Pancreas (tissue), 10 donors: ENCODE measurements around the gene SGO1. TPM values are rescaled to one million over a fixed set of nuclear protein-coding genes. Genes with fewer than 3 reads are reported as not detected.

Experiments
- ATAC-seq, 4 donors: fragments of 200-7000 bp; cut with Tn5 transposase; one replicate each; pipeline versions ENCODE4 v1.8.0 to v1.9.1; 2020; ENCODE audit warnings: mild to moderate bottlenecking in 4 of 4, moderate library complexity in 4 of 4
- DNase-seq, 6 donors: peaks; one replicate each; pipeline ENCODE4 v3.0.0-alpha.2; 2020
- FAIRE-seq: peaks from 2 replicates; lab custom pipeline; 2012; peaks lifted over from hg19 to GRCh38; lab: Jason Lieb, UNC
- H3K27ac ChIP-seq, 4 donors: fragments of 200-600 bp; sonication (generic); 1 replicate in 3 of 4; 2 replicates in 1 of 4; pipeline versions ENCODE4 v1.5.0 to v1.8.0; 2020
- H3K27me3 ChIP-seq, 4 donors: fragments of 200-600 bp; one replicate each; pipeline ENCODE4 v1.8.0; 2021
- H3K36me3 ChIP-seq, 3 donors: fragments of 200-600 bp; sonication (generic) in 1 of 3; one replicate each; pipeline versions ENCODE4 v1.5.0 to v1.8.0; 2020 to 2021
- H3K4me1 ChIP-seq, 3 donors: fragments of 200-600 bp; one replicate each; pipeline ENCODE4 v1.8.0; 2021
- H3K4me3 ChIP-seq, 4 donors: fragments of 200-600 bp; sonication (generic) in 2 of 4; one replicate each; pipeline versions ENCODE4 v1.5.0 to v1.8.0; 2020 to 2021
- H3K9me3 ChIP-seq, 4 donors: fragments of 200-600 bp; one replicate each; pipeline ENCODE4 v1.8.0; 2021
- WGBS, 2 donors: extraction: QIAGEN DNeasy Blood & Tissue Kit; methylation state at CpG; one replicate each; pipeline ENCODE4 v1.1.7; 2013; 5-methylcytosine and 5-hydroxymethylcytosine counted together
- intact Hi-C, 3 donors: fragments of 100-400 bp; cut with DNase I; formaldehyde crosslinking; loops; one replicate each; pipeline versions ENCODE4 v1.11.1 to v1.14.2; 2022
- polyA plus RNA-seq, 2 donors: library from polyadenylated mRNA; stranded (reverse); fragments of 200-250 nt; gene quantifications; one replicate each; pipeline ENCODE4 v1.2.3, GENCODE V29; 2013
- total RNA-seq, 6 donors: library from RNA; stranded (reverse); fragmentation: NEBNext Ultra II Directional in 4 of 6; extraction: Animal tissue kit (Norgen Biotek cat#: 25700) in 4 of 6; gene quantifications; one replicate each; pipeline versions ENCODE4 v1.2.1 to v1.2.4, GENCODE V29; 2021 to 2023
- TF ChIP-seq, protein P1 (sequence below), 4 donors: fragments of 200-600 bp; sonication (generic) in 3 of 4; IDR thresholded peaks; one replicate each; pipeline versions ENCODE4 v1.5.0 to v1.8.0; 2021; ENCODE audit warnings: antibody characterized with exemption in 4 of 4
- donor health status: healthy with polysubstance abuse.
- donor health status: DM: no; HTN: no; CAD: no; lungs with moderate emphysema.
- donor health status: DM: no; HTN: no; CAD: no.
- donor health status: control.
- donor health status: control.
- donor health status: Bipolar disorder and iron deficiency.
- donor health status: DM: yes; HTN: yes; CAD: no.
- donor health status: DM: no; HTN: no; CAD: no.
- donor health status: DM: no; HTN: no; CAD: no.
- donor health status: DM: yes; HTN: yes; CAD: no.

SGO1 gene
- total and polyA plus RNA-seq, 8 donors = 0.09 to 0.69 (median 0.17) TPM; not detected in 2

GRCh38 chr3:20185331-20185678, 701 bp downstream of the SGO1 start:
- intact Hi-C loops = loop anchor here in 1 of 3 donors (10.0 kb wide), 1 partner anchor 151 kb away; no protein-coding TSS in a partner anchor
- FAIRE-seq (no peak), DNase-seq (no peak)

GRCh38 chr3:20182206-20182605, 3.8 kb downstream of the SGO1 start:
- Histone ChIP-seq H3K27me3 (no peaks in the 10 kb centered on the region), H3K4me3 (no peak overlapping the region), H3K4me1 (peaks cover 0 to 12% (median 5%) of the 10 kb centered on the region in 3 donors), H3K27ac (peak overlapping the region in 2 of 4 donors; percentile 17 to 50), H3K9me3 (no peaks in the 10 kb centered on the region), H3K36me3 (no peaks in the 10 kb centered on the region)
- WGBS, 2 donors = 36 to 38% methylated on average over 4 of the region's 4 CpGs
- DNase-seq (peak in 4 of 6 donors; percentile 48 to 70 (median 54)), ATAC-seq (peak; percentile 34 to 71 (median 49)), FAIRE-seq (no peak)
- TF ChIP-seq, protein P1, sequence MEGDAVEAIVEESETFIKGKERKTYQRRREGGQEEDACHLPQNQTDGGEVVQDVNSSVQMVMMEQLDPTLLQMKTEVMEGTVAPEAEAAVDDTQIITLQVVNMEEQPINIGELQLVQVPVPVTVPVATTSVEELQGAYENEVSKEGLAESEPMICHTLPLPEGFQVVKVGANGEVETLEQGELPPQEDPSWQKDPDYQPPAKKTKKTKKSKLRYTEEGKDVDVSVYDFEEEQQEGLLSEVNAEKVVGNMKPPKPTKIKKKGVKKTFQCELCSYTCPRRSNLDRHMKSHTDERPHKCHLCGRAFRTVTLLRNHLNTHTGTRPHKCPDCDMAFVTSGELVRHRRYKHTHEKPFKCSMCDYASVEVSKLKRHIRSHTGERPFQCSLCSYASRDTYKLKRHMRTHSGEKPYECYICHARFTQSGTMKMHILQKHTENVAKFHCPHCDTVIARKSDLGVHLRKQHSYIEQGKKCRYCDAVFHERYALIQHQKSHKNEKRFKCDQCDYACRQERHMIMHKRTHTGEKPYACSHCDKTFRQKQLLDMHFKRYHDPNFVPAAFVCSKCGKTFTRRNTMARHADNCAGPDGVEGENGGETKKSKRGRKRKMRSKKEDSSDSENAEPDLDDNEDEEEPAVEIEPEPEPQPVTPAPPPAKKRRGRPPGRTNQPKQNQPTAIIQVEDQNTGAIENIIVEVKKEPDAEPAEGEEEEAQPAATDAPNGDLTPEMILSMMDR (IDR thresholded peaks at IDR 0.05) = no peak
- intact Hi-C loops = loop anchor here in 1 of 3 donors (10.0 kb wide), 1 partner anchor 147 kb away; no protein-coding TSS in a partner anchor

More at GRCh38 chr3:20185331-20185678, 701 bp downstream of the SGO1 start:
- Histone ChIP-seq H3K27ac (no peak overlapping the region), H3K4me3 (peak overlapping the region in 3 of 4 donors; percentile 39 to 78 (median 59)), H3K9me3 (no peaks in the 10 kb centered on the region), H3K36me3 (no peaks in the 10 kb centered on the region), H3K4me1 (peaks cover 5 to 17% (median 5%) of the 10 kb centered on the region in 3 donors), H3K27me3 (no peaks in the 10 kb centered on the region)
- TF ChIP-seq, protein P1 (IDR thresholded peaks at IDR 0.05) = no peak
- 12 to 14% methylated on average over 12 of the region's 12 CpGs for WGBS, 2 donors
- ATAC-seq = no peak

DNA sequence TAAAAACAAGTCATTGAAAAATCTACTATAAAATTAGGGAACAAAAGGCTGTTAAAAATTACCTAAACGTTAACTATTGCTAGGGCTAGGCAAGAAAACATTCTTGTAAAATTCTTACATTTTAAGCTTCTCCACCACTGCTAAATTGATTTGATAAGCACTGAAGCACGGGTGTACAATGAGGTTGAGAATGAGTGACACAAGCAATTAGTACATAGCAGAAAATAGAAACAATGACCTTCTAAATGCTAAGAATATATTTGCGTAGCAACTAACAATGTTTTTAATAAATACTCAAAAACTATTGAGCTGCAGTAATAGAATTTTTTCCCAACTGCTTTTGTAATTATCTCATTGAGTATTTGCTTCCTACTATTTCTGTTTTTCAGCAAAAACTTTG, 4.7 kb downstream of the SGO1 start:
- DNase-seq (no peak), ATAC-seq (no peak), FAIRE-seq (no peak)
- Histone ChIP-seq H3K9me3 (no peaks in the 10 kb centered on the region), H3K4me3 (no peak overlapping the region), H3K4me1 (peaks cover 0 to 9% (median 5%) of the 10 kb centered on the region in 3 donors), H3K27ac (no peak overlapping the region), H3K36me3 (no peaks in the 10 kb centered on the region), H3K27me3 (no peaks in the 10 kb centered on the region)
- intact Hi-C loops = loop anchor here in 1 of 3 donors (10.0 kb wide), 1 partner anchor 146 kb away; no protein-coding TSS in a partner anchor
- WGBS, 2 donors = 55 to 56% methylated on average over 3 of the region's 3 CpGs
- TF ChIP-seq, protein P1 (IDR thresholded peaks at IDR 0.05) = no peak

DNA sequence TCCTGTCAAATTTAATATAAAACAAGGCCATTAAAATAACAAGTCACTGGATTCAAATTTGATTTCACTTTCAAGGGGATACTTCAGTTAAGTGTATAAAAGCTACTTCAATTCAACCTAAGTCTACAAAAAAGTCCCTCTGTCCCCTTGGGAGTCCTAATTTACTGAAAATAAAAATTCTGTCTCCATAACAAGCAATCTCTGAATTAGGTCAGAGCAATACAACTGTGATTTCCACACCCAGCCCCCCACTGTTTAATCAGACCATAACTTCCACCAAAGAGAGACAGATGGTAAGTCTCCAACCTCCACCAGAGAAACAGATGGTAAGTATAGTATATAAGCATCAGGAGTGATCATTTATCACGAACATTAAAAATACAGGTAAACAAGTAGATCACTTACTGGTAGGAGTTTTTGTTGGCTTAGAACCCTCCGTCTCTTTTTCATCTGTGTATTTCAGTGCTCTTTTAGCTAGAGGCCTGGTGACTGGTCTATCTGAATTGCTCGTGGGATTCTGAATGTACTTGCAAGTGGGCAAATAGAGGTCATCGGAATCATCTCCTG, 12.1 kb downstream of the SGO1 start:
- H3K27me3 ChIP-seq = no peaks in the 10 kb centered on the region
- WGBS, 2 donors = 89 to 91% methylated on average over 4 of the region's 4 CpGs
- intact Hi-C loops = no loop called here
- H3K4me3 ChIP-seq = no peak overlapping the region
- ATAC-seq (peak in 2 of 4 donors; percentile 39 to 50), FAIRE-seq (no peak), DNase-seq (no peak)
- H3K9me3 ChIP-seq = no peaks in the 10 kb centered on the region
- TF ChIP-seq, protein P1 (IDR thresholded peaks at IDR 0.05) = no peak
- no peaks in the 10 kb centered on the region for H3K4me1 ChIP-seq
- H3K27ac ChIP-seq = no peak overlapping the region
- no peaks in the 10 kb centered on the region for H3K36me3 ChIP-seq

DNA sequence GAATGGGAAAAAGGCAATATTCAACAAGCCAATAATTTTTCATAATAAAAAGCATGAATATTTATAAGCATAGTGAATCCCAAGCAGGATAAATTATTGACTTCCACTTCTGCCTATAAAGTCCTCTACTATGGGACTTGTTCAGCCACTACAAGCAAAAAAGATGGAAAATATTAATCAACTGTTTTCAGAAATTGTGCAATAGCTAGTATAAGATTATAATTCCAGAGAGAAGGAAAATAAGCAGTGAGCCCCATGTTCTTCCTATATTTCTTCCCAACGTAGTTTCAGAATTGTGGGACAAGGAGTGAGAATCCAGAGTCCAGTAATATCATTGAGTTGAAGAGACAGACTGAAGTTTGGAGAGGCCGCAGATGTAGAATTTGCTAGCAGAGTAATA, 24.3 kb downstream of the SGO1 start:
- Histone ChIP-seq H3K27me3 (no peaks in the 10 kb centered on the region), H3K36me3 (no peaks in the 10 kb centered on the region), H3K9me3 (no peaks in the 10 kb centered on the region), H3K4me3 (no peak overlapping the region), H3K4me1 (peaks cover 0 to 9% (median 0%) of the 10 kb centered on the region in 3 donors), H3K27ac (no peak overlapping the region)
- TF ChIP-seq, protein P1 (IDR thresholded peaks at IDR 0.05) = no peak
- FAIRE-seq (no peak), DNase-seq (no peak), ATAC-seq (no peak)
- 95 to 98% methylated on average over 2 of the region's 2 CpGs for WGBS, 2 donors
- intact Hi-C loops = no loop called here
